ENCODE results near the gene GALNS.

The GALNS gene

GRCh38 chr16:88888461-88889387 is 32.0 kb upstream of the GALNS start:
- no peak overlapping the region for H3K4me3 ChIP-seq (ENCODE audit: low read depth, low read length)
- peaks cover 6% of the 10 kb centered on the region; the same call in 1 of the 2 replicates for H3K9me3 ChIP-seq (ENCODE audit: control insufficient read depth, insufficient read depth, low read depth, low read length)
- H3K27me3 ChIP-seq (ENCODE audit: control insufficient read depth, insufficient read depth, low read length), result no peaks in the 10 kb centered on the region; the same call in 1 of the 2 replicates
- no peaks in the 10 kb centered on the region for H3K36me3 ChIP-seq (ENCODE audit: control insufficient read depth, insufficient read depth, low read length)
- no peak overlapping the region for H3K9ac ChIP-seq (ENCODE audit: low read length)
- H3K27ac ChIP-seq (ENCODE audit: low read depth, low read length), result no peak overlapping the region
- no peaks in the 10 kb centered on the region for H3K4me1 ChIP-seq (ENCODE audit: control insufficient read depth, insufficient read depth, low read length)

GRCh38 chr16:88888057-88888456 is 31.3 kb upstream of the GALNS start:
- Histone ChIP-seq H3K9me3 (ENCODE audit: control insufficient read depth, insufficient read depth, low read depth, low read length) (peaks cover 6% of the 10 kb centered on the region; the same call in 1 of the 2 replicates), H3K9ac (ENCODE audit: low read length) (no peak overlapping the region), H3K36me3 (ENCODE audit: control insufficient read depth, insufficient read depth, low read length) (no peaks in the 10 kb centered on the region), H3K27me3 (ENCODE audit: control insufficient read depth, insufficient read depth, low read length) (no peaks in the 10 kb centered on the region; the same call in 1 of the 2 replicates), H3K4me3 (ENCODE audit: low read depth, low read length) (no peak overlapping the region), H3K4me1 (ENCODE audit: control insufficient read depth, insufficient read depth, low read length) (no peaks in the 10 kb centered on the region), H3K27ac (ENCODE audit: low read depth, low read length) (no peak overlapping the region)

- H3K9ac ChIP-seq (ENCODE audit: low read length), result no peak overlapping the region
Observed at GRCh38 chr16:88886845-88887521, 30.2 kb upstream of the GALNS start.

GRCh38 chr16:88886420-88886844 is 29.7 kb upstream of the GALNS start:
- peaks cover 6% of the 10 kb centered on the region; the same call in 1 of the 2 replicates for H3K9me3 ChIP-seq (ENCODE audit: control insufficient read depth, insufficient read depth, low read depth, low read length)
- H3K4me3 ChIP-seq (ENCODE audit: low read depth, low read length), result no peak overlapping the region
- no peaks in the 10 kb centered on the region for H3K36me3 ChIP-seq (ENCODE audit: control insufficient read depth, insufficient read depth, low read length)
- H3K27ac ChIP-seq (ENCODE audit: low read depth, low read length), result no peak overlapping the region
- no peaks in the 10 kb centered on the region for H3K4me1 ChIP-seq (ENCODE audit: control insufficient read depth, insufficient read depth, low read length)
- H3K9ac ChIP-seq (ENCODE audit: low read length), result no peak overlapping the region
- peaks cover 2% of the 10 kb centered on the region; the same call in 1 of the 2 replicates for H3K27me3 ChIP-seq (ENCODE audit: control insufficient read depth, insufficient read depth, low read length)

More at GRCh38 chr16:88886845-88887521, 30.2 kb upstream of the GALNS start:
- H3K4me1 ChIP-seq (ENCODE audit: control insufficient read depth, insufficient read depth, low read length), result no peaks in the 10 kb centered on the region
- peaks cover 6% of the 10 kb centered on the region; the same call in 1 of the 2 replicates for H3K9me3 ChIP-seq (ENCODE audit: control insufficient read depth, insufficient read depth, low read depth, low read length)
- no peak overlapping the region for H3K4me3 ChIP-seq (ENCODE audit: low read depth, low read length)
- H3K27ac ChIP-seq (ENCODE audit: low read depth, low read length), result no peak overlapping the region
- H3K36me3 ChIP-seq (ENCODE audit: control insufficient read depth, insufficient read depth, low read length), result no peaks in the 10 kb centered on the region
- H3K27me3 ChIP-seq (ENCODE audit: control insufficient read depth, insufficient read depth, low read length), result no peaks in the 10 kb centered on the region; the same call in 1 of the 2 replicates

GRCh38 chr16:88885693-88886280 is 29.0 kb upstream of the GALNS start:
- Histone ChIP-seq H3K4me3 (ENCODE audit: low read depth, low read length) (no peak overlapping the region), H3K36me3 (ENCODE audit: control insufficient read depth, insufficient read depth, low read length) (no peaks in the 10 kb centered on the region)

GRCh38 chr16:88884569-88885271 is 28.0 kb upstream of the GALNS start:
- Histone ChIP-seq H3K36me3 (ENCODE audit: control insufficient read depth, insufficient read depth, low read length) (no peaks in the 10 kb centered on the region), H3K27ac (ENCODE audit: low read depth, low read length) (no peak overlapping the region), H3K27me3 (ENCODE audit: control insufficient read depth, insufficient read depth, low read length) (peaks cover 7% of the 10 kb centered on the region; the same call in 1 of the 2 replicates), H3K9me3 (ENCODE audit: control insufficient read depth, insufficient read depth, low read depth, low read length) (peaks cover 4% of the 10 kb centered on the region; the same call in 1 of the 2 replicates), H3K4me1 (ENCODE audit: control insufficient read depth, insufficient read depth, low read length) (no peaks in the 10 kb centered on the region), H3K4me3 (ENCODE audit: low read depth, low read length) (no peak overlapping the region), H3K9ac (ENCODE audit: low read length) (no peak overlapping the region)

More at GRCh38 chr16:88885693-88886280, 29.0 kb upstream of the GALNS start:
- Histone ChIP-seq H3K9me3 (ENCODE audit: control insufficient read depth, insufficient read depth, low read depth, low read length) (peaks cover 6% of the 10 kb centered on the region; the same call in 1 of the 2 replicates), H3K4me1 (ENCODE audit: control insufficient read depth, insufficient read depth, low read length) (no peaks in the 10 kb centered on the region), H3K27ac (ENCODE audit: low read depth, low read length) (no peak overlapping the region), H3K9ac (ENCODE audit: low read length) (no peak overlapping the region), H3K27me3 (ENCODE audit: control insufficient read depth, insufficient read depth, low read length) (peaks cover 4% of the 10 kb centered on the region; the same call in 1 of the 2 replicates)

GRCh38 chr16:88883946-88884345 is 27.2 kb upstream of the GALNS start:
- Histone ChIP-seq H3K27me3 (ENCODE audit: control insufficient read depth, insufficient read depth, low read length) (peaks cover 7% of the 10 kb centered on the region; the same call in 1 of the 2 replicates), H3K9ac (ENCODE audit: low read length) (no peak overlapping the region), H3K9me3 (ENCODE audit: control insufficient read depth, insufficient read depth, low read depth, low read length) (no peaks in the 10 kb centered on the region), H3K4me1 (ENCODE audit: control insufficient read depth, insufficient read depth, low read length) (no peaks in the 10 kb centered on the region), H3K27ac (ENCODE audit: low read depth, low read length) (no peak overlapping the region), H3K4me3 (ENCODE audit: low read depth, low read length) (no peak overlapping the region), H3K36me3 (ENCODE audit: control insufficient read depth, insufficient read depth, low read length) (no peaks in the 10 kb centered on the region)

- no peaks in the 10 kb centered on the region for H3K36me3 ChIP-seq (ENCODE audit: control insufficient read depth, insufficient read depth, low read length)
- H3K9ac ChIP-seq (ENCODE audit: low read length), result no peak overlapping the region
- no peak overlapping the region for H3K4me3 ChIP-seq (ENCODE audit: low read depth, low read length)
- no peaks in the 10 kb centered on the region for H3K4me1 ChIP-seq (ENCODE audit: control insufficient read depth, insufficient read depth, low read length)
- H3K9me3 ChIP-seq (ENCODE audit: control insufficient read depth, insufficient read depth, low read depth, low read length), result no peaks in the 10 kb centered on the region
- peaks cover 7% of the 10 kb centered on the region; the same call in 1 of the 2 replicates for H3K27me3 ChIP-seq (ENCODE audit: control insufficient read depth, insufficient read depth, low read length)
- H3K27ac ChIP-seq (ENCODE audit: low read depth, low read length), result no peak overlapping the region
Observed at GRCh38 chr16:88883117-88883895, 26.6 kb upstream of the GALNS start.

- Histone ChIP-seq H3K36me3 (ENCODE audit: control insufficient read depth, insufficient read depth, low read length) (no peaks in the 10 kb centered on the region), H3K27me3 (ENCODE audit: control insufficient read depth, insufficient read depth, low read length) (peaks cover 7% of the 10 kb centered on the region; the same call in 1 of the 2 replicates), H3K4me1 (ENCODE audit: control insufficient read depth, insufficient read depth, low read length) (no peaks in the 10 kb centered on the region), H3K9me3 (ENCODE audit: control insufficient read depth, insufficient read depth, low read depth, low read length) (no peaks in the 10 kb centered on the region), H3K9ac (ENCODE audit: low read length) (no peak overlapping the region), H3K27ac (ENCODE audit: low read depth, low read length) (no peak overlapping the region), H3K4me3 (ENCODE audit: low read depth, low read length) (no peak overlapping the region)
Observed at GRCh38 chr16:88882358-88883030, 25.7 kb upstream of the GALNS start.

Measured in HUES6 (cell line).